GM18951 (cell line): ENCODE data around the gene CXorf49.
"Not testable (repeated sequence)": the region's sequence is repeated elsewhere in the genome, so short reads cannot be mapped to it uniquely, and the experiment has no call there.

ENCODE experiments used
- POLR2A ChIP-seq: IDR thresholded peaks from 4 replicates; pipeline ENCODE4 v1.6.1; 2011; ENCODE audit warnings: mild to moderate bottlenecking; ENCODE audit not compliant: insufficient read length, insufficient read depth; ENCODE audit errors: extremely low read depth
- in situ Hi-C: fragments of 300-500 bp; cut with MboI; formaldehyde crosslinking; loops from one replicate; pipeline ENCODE4 v1.12.0; 2022; ENCODE audit warnings: low sequenced_read_pairs, mixed read lengths, inconsistent platforms; ENCODE audit not compliant: unreplicated experiment

The CXorf49 gene

DNA sequence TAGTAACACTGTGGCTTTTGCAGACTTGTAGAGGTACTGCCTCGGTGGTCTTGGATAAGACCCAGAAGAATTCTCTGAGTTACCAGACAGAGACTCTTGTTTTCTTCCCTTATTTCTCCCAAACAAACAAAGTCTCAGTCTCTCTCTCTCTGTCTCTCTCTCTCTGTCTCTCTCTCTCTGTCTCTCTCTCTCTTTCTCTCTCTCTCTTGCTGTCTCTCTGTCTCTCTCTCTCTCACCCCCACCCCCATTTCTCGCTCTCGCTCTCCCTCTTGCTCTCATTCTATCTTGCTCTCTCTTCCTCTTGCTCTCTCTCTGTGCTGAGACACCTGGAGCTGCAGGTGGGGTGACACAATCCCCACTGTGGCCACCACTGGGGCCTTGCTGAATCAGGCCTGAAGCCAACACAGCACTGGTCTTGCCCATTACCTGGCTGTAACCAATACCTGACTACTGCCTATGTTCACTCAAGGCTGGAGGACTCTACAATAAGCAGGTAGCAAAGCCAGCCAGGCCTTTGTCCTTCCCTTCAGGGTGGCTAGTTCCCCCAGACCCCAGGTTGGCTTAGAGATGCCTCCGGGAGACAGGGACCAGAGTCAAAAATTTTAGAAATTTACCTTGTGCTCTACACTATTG is 38.4 kb downstream of the CXorf49 start:
- in situ Hi-C loops = no loop called here
- no peak for TF ChIP-seq POLR2A

DNA sequence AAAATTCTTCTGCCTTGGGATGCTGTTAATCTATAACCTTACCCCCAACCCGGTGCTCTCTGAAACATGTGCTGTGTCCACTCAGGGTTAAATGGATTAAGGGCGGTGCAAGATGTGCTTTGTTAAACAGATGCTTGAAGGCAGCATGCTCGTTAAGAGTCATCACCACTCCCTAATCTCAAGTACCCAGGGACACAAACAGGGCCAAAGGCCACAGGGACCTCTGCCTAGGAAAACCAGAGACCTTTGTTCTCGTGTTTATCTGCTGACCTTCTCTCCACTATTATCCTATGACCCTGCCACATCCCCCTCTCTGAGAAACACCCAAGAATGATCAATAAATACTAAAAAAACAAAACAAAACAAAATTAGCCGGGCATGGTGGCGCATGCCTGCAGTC is 40.9 kb downstream of the CXorf49 start:
- in situ Hi-C loops = not testable (repeated sequence)

DNA sequence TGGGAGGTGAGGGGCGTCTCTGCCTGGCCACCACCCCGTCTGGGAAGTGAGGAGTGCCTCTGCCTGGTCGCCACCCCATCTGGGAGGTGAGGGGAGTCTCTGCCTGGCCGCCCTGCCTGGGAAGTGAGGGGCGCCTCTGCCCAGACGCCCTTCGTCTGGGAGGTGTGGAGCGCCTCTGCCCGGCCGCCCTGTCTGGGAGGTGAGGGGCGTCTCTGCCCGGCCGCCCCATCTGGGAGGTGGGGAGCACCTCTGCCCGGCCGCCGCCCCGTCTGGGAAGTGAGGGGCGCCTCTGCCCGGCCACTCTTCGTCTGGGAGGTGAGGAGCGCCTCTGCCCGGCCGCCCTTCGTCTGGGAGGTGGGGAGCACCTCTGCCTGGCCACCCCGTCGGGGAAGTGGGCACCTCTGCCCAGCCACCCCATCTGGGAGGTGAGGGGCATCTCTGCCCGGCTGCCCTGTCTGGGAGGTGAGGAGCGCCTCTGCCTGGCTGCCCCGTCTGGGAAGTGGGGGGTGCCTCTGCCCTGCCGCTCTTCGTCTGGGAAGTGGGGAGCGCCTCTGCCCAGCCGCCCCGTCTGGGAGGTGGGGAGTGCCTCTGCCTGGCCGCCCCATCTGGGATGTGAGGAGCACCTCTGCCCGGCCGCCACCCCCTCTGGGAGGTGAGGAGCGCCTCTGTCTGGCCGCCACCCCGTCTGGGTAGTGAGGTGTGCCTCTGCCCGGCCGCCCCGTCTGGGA is 41.9 kb downstream of the CXorf49 start:
- in situ Hi-C loops = not testable (repeated sequence)

DNA sequence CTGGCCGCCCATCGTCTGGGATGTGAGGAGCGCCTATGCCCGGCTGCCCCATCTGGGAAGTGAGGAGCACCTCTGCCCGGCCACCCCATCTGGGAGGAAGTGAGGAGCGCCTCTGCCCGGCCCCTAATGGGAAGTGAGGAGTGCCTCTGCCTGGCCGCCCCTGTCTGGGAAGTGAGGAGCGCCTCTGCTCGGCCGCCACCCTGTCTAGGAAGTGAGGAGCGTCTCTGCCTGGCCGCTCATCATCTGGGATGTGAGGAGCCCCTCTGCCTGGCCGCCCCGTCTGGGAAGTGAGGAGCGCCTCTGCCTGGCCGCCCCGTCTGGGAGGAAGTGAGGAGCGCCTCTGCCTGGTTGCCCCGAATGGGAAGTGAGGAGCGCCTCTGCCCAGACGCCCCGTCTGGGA is 42.4 kb downstream of the CXorf49 start:
- in situ Hi-C loops = not testable (repeated sequence)

DNA sequence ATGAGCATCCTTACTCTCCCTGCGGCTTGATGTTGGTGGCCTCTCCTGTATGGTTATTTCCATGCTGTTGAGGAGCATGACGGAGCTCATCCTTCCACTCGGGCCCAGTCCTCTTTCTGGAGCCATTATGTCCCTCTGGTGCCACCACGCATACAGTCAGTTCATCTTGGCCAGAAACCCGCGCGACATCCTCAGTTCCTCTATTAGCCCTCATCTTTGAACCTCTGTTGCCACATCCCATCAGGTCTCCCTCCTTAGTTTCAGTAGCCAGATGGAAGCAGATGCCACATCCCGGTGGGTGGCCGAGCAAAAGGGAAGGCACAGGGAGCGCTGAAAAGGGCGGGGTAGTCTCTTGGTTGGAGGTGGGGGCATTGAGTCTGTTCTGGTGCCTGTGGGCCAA is 46.1 kb downstream of the CXorf49 start:
- in situ Hi-C loops = no loop called here
- no peak for TF ChIP-seq POLR2A

DNA sequence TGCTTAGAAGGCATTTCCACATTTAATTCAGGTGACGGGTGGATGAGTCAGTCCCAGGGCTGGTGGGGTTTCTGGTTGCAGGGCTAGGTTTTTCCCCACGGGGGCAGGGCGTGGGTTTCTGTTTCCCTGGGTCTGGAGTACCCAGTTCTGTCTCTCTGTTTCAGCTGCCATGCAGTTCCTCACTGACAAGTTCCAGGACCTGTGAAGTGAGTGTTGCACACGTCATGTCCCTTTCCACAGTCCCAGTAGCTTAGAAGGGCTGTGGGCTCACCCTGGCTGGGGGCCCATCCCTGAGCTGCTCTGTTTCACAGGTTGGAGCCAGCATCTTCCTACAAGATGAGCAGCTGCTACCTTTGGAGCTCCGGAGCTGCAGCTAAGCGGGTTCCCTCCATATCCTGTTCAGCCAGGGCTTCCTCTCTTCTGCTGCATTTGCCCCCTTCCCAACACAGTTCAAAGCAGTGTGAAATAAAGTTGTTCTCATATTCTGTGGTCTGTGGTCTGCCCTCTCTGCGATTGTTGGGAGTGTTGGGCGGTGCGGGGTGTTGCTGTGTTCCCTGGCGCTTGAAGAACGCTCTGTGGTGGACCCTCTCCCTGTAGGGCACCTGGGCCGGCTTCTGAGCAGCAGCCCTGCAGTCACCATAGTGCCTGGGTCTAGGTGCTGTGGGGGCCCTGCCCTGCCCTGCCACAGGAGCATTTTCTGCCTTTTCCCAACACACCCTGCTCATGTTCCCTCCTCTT is 46.9 kb downstream of the CXorf49 start:
- in situ Hi-C loops = no loop called here
- no peak for TF ChIP-seq POLR2A

DNA sequence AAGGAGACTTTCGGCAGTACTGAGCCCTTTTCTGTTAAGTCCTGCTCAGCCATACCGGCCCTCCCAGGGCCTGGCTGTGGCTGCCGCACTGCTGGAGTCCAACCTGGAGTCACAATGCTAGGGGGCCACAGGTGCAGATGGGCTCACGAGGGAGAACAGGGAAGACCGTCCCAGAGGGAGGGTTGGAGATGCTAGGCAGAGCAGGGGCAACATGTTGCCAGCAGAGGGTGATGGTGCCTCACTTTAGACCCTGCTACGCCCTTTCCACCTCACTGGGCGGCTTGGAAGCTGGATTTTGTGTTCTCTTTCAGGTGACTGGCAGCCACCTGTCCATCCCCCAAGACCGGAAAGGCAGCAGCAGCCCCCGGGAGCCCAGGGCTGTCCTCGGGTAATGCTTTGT is 48.1 kb downstream of the CXorf49 start:
- in situ Hi-C loops = not testable (repeated sequence)

DNA sequence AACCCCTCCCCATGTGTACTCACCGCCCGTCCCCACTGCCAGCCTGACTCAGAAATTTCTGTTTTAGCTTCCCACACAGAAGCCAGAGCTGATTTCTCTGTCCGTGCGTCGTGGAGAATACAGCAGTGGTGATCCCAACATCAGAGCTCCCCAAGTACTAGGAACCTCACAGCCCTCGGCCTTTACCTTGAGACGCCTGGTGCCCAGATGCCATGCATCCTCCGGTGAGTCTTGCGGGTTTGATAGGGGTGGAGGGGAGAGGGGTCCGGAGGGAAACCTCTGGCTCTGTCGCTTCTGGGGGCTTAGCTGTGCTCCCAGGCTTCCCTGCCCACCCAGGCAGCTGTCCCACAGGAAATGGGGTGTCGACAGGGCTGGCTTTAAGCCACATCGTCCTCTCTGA is 48.6 kb downstream of the CXorf49 start:
- no peak for TF ChIP-seq POLR2A
- in situ Hi-C loops = no loop called here

DNA sequence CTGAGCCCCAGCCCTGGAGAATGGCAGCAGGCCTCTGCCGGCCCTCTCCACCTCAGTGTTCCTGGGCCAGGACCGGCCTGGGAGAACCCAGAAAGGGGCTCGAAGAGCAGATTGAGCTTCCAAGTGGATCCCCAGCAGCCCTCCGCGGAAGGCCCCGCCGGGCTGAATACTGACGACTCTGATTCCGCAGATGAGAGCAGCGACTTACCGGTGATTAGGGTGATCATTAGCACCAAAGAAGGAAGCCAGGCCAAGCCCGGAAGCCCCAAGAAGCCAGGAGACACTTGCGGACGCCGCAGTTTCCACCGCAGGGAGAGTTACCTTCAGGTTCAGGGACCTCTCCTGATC is 49.9 kb downstream of the CXorf49 start:
- in situ Hi-C loops = no loop called here

DNA sequence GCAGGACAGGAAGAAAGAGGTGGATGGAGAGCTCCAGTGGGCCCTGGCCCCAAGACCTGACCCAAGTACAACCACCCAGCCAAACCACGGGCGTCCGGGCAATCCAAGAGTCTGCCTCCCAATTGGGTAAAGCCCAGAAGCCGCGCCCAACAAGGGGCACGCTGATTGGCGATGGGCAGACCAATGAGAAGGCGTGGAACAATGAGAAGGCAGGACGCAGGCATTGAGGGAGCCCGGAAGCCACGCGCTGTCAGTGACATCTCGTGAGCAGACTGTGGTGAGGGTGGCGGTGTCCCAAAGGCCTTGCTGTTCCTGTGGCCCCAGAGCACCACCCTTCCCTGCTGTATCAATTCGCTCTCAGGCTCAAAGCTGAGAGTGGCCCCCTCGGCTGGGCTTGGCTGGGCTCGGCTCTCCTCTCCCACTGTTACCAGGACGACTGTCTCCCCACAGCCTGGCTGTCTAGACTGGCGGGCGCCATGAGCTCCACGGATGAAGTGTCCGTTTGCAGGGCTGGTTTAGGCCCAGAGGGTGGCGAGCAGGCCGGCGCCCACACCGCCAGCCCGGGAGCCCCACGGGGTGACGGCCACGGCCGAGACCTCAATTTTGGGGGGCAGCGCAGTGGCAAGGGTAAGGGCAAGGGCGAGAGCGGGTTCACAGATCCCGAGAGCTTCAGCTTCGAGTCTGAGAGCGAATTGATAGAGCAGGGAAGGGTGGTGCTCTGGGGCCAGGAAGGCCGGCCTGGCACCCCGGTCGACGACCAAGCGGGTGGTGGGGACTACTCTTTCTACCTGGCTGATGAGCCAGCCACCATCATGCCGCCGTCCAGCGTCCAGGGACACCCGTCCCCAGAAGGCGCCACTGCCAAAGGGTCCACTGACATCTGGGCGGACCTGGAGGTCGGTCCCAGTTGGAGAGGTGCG is 50.5 kb downstream of the CXorf49 start, which contains the start of gene LOC101059915:
Gene LOC101059915, plus strand, starts transcription at position 219 of the 920 bp plus-strand sequence.
- in situ Hi-C loops = no loop called here
- TF ChIP-seq POLR2A = no peak

More for the DNA sequence above, 49.9 kb downstream of the CXorf49 start:
- no peak for TF ChIP-seq POLR2A

DNA sequence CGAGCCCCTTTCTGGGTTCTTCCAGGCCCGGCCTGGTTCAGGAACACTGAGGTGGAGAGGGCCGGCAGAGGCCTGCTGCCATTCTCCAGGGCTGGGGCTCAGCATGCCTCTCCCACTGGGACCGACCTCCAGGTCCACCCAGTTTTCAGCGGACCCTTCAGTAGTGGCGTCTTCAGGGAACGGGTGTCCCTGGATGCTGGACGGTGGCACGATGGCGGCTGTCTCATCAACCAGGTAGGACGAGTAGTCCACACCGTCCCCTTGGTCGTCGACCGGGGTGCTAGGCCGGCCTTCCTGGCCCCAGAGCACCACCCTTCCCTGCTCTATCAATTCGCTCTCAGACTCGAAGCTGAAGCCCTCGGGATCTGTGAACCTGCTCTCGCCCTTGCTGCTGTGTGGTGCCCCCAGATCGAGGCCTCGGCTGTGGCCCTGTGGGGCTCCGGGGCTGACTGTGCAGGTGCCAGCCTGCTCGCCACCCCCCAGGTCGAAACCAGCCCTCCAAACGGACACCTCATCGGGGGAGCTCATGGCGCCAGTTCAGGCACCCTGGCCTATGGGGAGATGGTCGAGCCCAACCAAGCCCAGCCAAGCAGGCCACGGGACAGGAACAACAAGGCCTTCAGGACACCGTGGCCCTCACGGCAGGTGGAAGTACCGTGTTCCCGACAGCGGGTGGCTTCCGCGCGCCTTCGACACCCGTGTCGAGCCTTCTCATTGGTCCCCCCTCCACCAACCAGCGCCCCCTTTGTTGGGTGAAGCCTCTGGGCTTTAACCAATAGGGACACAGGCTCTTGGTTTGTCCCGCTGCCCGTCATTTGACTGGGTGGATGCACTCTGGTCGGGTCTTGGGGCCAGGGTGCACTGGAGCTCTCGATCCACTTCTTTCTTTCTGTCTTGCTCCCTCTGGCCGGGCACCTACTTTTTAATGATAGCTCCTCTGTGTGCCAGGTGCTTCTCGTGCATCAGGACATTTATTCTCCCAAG is 51.6 kb downstream of the CXorf49 start:
- in situ Hi-C loops = no loop called here
- no peak for TF ChIP-seq POLR2A

DNA sequence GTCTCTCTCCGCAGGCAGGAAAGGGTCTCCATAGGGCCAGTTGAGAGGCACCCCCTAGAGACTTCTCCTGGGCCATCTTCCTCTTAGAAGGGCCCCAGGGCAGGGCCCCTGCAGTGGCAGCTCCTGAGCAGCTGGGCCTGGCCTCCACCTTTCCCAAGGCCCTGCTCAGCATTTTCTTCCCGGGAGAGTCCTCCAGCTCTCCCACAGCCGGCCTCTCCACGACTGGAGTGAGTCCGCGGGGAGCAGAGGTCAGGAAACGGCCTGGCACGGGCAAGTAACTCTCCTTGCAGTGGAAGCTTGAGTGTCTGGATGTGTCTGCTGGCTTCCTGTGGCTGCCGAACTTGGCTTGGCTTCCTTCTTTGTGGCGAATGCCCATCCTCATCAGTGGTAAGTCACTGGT is 52.3 kb downstream of the CXorf49 start:
- TF ChIP-seq POLR2A = no peak
- in situ Hi-C loops = no loop called here
